ENCODE measurements around the gene UQCRQ. TPM values are rescaled to one million over a fixed set of nuclear protein-coding genes. Genes with fewer than 3 reads are reported as not detected.

UQCRQ gene
- total and polyA plus RNA-seq, 9 of the 15 experiments (the other 6 are each of a cell fraction or from before 2014, with no cell fraction given) = 235 to 2,421 (median 883) TPM

DNA sequence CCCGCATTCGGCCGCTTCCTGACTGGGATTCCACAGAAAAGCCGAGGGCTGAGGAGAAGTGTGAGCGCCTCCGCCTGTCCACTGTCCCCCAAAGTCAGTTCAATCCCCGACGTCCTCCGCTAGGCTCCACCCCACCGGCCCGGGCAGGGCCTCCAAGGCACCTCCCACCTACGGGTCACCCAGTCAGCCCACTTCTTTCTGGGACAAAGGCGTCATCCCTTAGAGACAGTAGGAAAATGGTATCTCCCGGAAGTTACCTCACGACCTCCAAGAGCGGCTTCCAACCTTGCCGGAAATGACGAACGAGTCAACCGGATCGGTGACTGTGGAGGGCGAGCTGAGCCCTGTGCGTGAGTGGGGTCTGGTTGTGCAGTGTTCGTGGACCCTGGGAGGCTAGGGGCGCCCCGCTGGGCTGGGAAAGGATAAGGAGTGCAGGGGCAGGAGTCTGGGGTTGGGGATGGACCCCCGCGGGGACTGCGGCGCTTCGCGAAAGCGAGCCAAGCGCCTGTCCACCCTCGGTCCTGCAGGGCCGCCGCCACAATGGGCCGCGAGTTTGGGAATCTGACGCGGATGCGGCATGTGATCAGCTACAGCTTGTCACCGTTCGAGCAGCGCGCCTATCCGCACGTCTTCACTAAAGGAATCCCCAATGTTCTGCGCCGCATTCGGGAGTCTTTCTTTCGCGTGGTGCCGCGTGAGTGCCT, at the start of gene UQCRQ, which contains the start of gene GDF9 (continued):
- TF ChIP-seq, protein P1, sequence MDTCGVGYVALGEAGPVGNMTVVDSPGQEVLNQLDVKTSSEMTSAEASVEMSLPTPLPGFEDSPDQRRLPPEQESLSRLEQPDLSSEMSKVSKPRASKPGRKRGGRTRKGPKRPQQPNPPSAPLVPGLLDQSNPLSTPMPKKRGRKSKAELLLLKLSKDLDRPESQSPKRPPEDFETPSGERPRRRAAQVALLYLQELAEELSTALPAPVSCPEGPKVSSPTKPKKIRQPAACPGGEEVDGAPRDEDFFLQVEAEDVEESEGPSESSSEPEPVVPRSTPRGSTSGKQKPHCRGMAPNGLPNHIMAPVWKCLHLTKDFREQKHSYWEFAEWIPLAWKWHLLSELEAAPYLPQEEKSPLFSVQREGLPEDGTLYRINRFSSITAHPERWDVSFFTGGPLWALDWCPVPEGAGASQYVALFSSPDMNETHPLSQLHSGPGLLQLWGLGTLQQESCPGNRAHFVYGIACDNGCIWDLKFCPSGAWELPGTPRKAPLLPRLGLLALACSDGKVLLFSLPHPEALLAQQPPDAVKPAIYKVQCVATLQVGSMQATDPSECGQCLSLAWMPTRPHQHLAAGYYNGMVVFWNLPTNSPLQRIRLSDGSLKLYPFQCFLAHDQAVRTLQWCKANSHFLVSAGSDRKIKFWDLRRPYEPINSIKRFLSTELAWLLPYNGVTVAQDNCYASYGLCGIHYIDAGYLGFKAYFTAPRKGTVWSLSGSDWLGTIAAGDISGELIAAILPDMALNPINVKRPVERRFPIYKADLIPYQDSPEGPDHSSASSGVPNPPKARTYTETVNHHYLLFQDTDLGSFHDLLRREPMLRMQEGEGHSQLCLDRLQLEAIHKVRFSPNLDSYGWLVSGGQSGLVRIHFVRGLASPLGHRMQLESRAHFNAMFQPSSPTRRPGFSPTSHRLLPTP (IDR thresholded peaks at IDR 0.05; ENCODE audit: borderline replicate concordance, extremely low read depth, insufficient read length) = no peak
- TF ChIP-seq NFIX (CRISPR knock-in tag; IDR thresholded peaks at IDR 0.05; ENCODE audit: low read depth) = no peak
- no peak for TF ChIP-seq GATAD2A (IDR thresholded peaks at IDR 0.05)
- TF ChIP-seq FOS (IDR thresholded peaks at IDR 0.05; ENCODE audit: extremely low read depth, insufficient read length) = no peak
- no peak for TF ChIP-seq PTTG1 (tag; IDR thresholded peaks at IDR 0.05; ENCODE audit: low read depth)
- peak; percentile 38 to 44; a peak in 2 of 4 replicates for TF ChIP-seq SIX5 (IDR thresholded peaks at IDR 0.05; ENCODE audit: borderline replicate concordance in 1 of 2, insufficient read depth in 1 of 2, low read depth in 1 of 2, low read length in 2 of 2)
- peak; percentile 87 for TF ChIP-seq SAP30 (IDR thresholded peaks at IDR 0.05; ENCODE audit: borderline replicate concordance, insufficient read depth, low read depth, low read length, poor library complexity, severe bottlenecking)
- no peak for TF ChIP-seq MEF2A (IDR thresholded peaks at IDR 0.05; ENCODE audit: control insufficient read depth, low read depth, low read length)
- TF ChIP-seq BRCA1 (IDR thresholded peaks at IDR 0.05) = no peak
- no peak; the same call in 1 of the 2 replicates for TF ChIP-seq BRCA1 (CRISPR knock-in tag; IDR thresholded peaks at IDR 0.05)
- TF ChIP-seq, protein P2, sequence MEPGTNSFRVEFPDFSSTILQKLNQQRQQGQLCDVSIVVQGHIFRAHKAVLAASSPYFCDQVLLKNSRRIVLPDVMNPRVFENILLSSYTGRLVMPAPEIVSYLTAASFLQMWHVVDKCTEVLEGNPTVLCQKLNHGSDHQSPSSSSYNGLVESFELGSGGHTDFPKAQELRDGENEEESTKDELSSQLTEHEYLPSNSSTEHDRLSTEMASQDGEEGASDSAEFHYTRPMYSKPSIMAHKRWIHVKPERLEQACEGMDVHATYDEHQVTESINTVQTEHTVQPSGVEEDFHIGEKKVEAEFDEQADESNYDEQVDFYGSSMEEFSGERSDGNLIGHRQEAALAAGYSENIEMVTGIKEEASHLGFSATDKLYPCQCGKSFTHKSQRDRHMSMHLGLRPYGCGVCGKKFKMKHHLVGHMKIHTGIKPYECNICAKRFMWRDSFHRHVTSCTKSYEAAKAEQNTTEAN (CRISPR knock-in tag; IDR thresholded peaks at IDR 0.05) = no peak
- peak; percentile 67 for TF ChIP-seq HCFC1 (IDR thresholded peaks at IDR 0.05; ENCODE audit: low read depth, low read length)
- TF ChIP-seq, protein P3, sequence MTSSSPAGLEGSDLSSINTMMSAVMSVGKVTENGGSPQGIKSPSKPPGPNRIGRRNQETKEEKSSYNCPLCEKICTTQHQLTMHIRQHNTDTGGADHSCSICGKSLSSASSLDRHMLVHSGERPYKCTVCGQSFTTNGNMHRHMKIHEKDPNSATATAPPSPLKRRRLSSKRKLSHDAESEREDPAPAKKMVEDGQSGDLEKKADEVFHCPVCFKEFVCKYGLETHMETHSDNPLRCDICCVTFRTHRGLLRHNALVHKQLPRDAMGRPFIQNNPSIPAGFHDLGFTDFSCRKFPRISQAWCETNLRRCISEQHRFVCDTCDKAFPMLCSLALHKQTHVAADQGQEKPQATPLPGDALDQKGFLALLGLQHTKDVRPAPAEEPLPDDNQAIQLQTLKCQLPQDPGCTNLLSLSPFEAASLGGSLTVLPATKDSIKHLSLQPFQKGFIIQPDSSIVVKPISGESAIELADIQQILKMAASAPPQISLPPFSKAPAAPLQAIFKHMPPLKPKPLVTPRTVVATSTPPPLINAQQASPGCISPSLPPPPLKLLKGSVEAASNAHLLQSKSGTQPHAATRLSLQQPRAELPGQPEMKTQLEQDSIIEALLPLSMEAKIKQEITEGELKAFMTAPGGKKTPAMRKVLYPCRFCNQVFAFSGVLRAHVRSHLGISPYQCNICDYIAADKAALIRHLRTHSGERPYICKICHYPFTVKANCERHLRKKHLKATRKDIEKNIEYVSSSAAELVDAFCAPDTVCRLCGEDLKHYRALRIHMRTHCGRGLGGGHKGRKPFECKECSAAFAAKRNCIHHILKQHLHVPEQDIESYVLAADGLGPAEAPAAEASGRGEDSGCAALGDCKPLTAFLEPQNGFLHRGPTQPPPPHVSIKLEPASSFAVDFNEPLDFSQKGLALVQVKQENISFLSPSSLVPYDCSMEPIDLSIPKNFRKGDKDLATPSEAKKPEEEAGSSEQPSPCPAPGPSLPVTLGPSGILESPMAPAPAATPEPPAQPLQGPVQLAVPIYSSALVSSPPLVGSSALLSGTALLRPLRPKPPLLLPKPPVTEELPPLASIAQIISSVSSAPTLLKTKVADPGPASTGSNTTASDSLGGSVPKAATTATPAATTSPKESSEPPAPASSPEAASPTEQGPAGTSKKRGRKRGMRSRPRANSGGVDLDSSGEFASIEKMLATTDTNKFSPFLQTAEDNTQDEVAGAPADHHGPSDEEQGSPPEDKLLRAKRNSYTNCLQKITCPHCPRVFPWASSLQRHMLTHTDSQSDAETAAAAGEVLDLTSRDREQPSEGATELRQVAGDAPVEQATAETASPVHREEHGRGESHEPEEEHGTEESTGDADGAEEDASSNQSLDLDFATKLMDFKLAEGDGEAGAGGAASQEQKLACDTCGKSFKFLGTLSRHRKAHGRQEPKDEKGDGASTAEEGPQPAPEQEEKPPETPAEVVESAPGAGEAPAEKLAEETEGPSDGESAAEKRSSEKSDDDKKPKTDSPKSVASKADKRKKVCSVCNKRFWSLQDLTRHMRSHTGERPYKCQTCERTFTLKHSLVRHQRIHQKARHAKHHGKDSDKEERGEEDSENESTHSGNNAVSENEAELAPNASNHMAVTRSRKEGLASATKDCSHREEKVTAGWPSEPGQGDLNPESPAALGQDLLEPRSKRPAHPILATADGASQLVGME (CRISPR knock-in tag; IDR thresholded peaks at IDR 0.05) = no peak
- peak; percentile 54 for TF ChIP-seq FIP1L1 (IDR thresholded peaks at IDR 0.05; ENCODE audit: low read depth, low read length, poor library complexity, severe bottlenecking)
- TF ChIP-seq HNRNPL (IDR thresholded peaks at IDR 0.05; ENCODE audit: low read depth, low read length) = no peak
- no peak for TF ChIP-seq ZNF707 (CRISPR knock-in tag; conservative IDR thresholded peaks at IDR 0.05)
- peak; percentile 70 for TF ChIP-seq TAF7 (tag; IDR thresholded peaks at IDR 0.05)
- no peak for TF ChIP-seq TAF15 (IDR thresholded peaks at IDR 0.05; ENCODE audit: low read depth, low read length)
